Measurements from ENCODE around the gene DCAF11. TPM values are rescaled to one million over a fixed set of nuclear protein-coding genes. Genes with fewer than 3 reads are reported as not detected.

The DCAF11 gene
- total and polyA plus RNA-seq, 2 of the 13 experiments (the other 11 are each of a cell fraction or from before 2014, with no cell fraction given), result 150 to 257 TPM

DNA sequence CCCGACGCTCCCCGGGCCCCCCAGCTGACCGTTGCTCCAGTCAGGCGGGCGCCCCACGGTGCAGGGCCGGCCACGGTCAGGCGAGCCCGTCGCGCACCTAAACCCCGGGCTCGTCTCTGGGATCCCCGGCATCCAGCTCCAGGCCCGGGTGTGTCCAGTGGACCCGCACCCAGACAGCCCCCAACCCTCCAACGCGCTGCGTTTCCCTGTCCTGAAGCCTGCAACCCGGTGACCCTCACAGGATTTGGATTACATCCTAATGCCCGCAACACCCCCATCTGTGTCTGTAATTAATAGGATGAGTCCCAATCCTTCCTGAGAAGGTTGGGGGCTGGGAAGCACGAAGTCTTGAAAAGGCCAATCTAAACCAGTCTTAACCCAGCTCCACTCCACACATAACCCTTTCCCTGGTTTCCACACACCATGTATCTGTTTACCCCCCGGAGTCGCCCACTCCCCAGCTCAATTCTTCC is 32.8 kb upstream of the DCAF11 start (continued):
- TF ChIP-seq ZNF563 (CRISPR knock-in tag; IDR thresholded peaks at IDR 0.05), result no peak
- no peak for TF ChIP-seq SP2 (CRISPR knock-in tag; IDR thresholded peaks at IDR 0.05)
- TF ChIP-seq ZNF569 (CRISPR knock-in tag; IDR thresholded peaks at IDR 0.05; ENCODE audit: borderline replicate concordance), result no peak
- TF ChIP-seq, protein P1, sequence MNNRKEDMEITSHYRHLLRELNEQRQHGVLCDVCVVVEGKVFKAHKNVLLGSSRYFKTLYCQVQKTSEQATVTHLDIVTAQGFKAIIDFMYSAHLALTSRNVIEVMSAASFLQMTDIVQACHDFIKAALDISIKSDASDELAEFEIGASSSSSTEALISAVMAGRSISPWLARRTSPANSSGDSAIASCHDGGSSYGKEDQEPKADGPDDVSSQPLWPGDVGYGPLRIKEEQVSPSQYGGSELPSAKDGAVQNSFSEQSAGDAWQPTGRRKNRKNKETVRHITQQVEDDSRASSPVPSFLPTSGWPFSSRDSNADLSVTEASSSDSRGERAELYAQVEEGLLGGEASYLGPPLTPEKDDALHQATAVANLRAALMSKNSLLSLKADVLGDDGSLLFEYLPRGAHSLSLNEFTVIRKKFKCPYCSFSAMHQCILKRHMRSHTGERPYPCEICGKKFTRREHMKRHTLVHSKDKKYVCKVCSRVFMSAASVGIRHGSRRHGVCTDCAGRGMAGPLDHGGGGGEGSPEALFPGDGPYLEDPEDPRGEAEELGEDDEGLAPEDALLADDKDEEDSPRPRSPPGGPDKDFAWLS (CRISPR knock-in tag; IDR thresholded peaks at IDR 0.05; ENCODE audit: borderline replicate concordance), result no peak
- no peak for TF ChIP-seq SMAD3 (CRISPR knock-in tag; IDR thresholded peaks at IDR 0.05)
- TF ChIP-seq ESRRA (CRISPR knock-in tag; IDR thresholded peaks at IDR 0.05; ENCODE audit: low read depth), result no peak
- TF ChIP-seq, protein P2, sequence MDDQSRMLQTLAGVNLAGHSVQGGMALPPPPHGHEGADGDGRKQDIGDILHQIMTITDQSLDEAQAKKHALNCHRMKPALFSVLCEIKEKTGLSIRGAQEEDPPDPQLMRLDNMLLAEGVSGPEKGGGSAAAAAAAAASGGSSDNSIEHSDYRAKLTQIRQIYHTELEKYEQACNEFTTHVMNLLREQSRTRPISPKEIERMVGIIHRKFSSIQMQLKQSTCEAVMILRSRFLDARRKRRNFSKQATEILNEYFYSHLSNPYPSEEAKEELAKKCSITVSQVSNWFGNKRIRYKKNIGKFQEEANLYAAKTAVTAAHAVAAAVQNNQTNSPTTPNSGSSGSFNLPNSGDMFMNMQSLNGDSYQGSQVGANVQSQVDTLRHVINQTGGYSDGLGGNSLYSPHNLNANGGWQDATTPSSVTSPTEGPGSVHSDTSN (CRISPR knock-in tag; IDR thresholded peaks at IDR 0.05; ENCODE audit: borderline replicate concordance), result no peak
- TF ChIP-seq, protein P3, sequence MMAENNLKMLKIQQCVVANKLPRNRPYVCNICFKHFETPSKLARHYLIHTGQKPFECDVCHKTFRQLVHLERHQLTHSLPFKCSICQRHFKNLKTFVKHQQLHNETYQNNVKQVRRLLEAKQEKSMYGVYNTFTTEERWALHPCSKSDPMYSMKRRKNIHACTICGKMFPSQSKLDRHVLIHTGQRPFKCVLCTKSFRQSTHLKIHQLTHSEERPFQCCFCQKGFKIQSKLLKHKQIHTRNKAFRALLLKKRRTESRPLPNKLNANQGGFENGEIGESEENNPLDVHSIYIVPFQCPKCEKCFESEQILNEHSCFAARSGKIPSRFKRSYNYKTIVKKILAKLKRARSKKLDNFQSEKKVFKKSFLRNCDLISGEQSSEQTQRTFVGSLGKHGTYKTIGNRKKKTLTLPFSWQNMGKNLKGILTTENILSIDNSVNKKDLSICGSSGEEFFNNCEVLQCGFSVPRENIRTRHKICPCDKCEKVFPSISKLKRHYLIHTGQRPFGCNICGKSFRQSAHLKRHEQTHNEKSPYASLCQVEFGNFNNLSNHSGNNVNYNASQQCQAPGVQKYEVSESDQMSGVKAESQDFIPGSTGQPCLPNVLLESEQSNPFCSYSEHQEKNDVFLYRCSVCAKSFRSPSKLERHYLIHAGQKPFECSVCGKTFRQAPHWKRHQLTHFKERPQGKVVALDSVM (CRISPR knock-in tag; IDR thresholded peaks at IDR 0.05), result no peak
- 0 out of 2 replicates have a peak, but pooled peaks have one; percentile 16 for TF ChIP-seq GFI1 (CRISPR knock-in tag; IDR thresholded peaks at IDR 0.05; ENCODE audit: borderline replicate concordance)
- TF ChIP-seq ZBTB7B (CRISPR knock-in tag; IDR thresholded peaks at IDR 0.05), result peak; percentile 14
- TF ChIP-seq ZNF264 (CRISPR knock-in tag; IDR thresholded peaks at IDR 0.05), result no peak
- no peak for TF ChIP-seq ZFP37 (CRISPR knock-in tag; IDR thresholded peaks at IDR 0.05; ENCODE audit: borderline replicate concordance)
- TF ChIP-seq, protein P4, sequence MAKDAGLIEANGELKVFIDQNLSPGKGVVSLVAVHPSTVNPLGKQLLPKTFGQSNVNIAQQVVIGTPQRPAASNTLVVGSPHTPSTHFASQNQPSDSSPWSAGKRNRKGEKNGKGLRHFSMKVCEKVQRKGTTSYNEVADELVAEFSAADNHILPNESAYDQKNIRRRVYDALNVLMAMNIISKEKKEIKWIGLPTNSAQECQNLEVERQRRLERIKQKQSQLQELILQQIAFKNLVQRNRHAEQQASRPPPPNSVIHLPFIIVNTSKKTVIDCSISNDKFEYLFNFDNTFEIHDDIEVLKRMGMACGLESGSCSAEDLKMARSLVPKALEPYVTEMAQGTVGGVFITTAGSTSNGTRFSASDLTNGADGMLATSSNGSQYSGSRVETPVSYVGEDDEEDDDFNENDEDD (CRISPR knock-in tag; IDR thresholded peaks at IDR 0.05; ENCODE audit: borderline replicate concordance), result peak; percentile 16; the same call in 1 of the 2 replicates
- TF ChIP-seq, protein P5, sequence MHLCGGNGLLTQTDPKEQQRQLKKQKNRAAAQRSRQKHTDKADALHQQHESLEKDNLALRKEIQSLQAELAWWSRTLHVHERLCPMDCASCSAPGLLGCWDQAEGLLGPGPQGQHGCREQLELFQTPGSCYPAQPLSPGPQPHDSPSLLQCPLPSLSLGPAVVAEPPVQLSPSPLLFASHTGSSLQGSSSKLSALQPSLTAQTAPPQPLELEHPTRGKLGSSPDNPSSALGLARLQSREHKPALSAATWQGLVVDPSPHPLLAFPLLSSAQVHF (CRISPR knock-in tag; IDR thresholded peaks at IDR 0.05), result 0 out of 2 replicates have a peak, but pooled peaks have one; percentile 25
- no peak for TF ChIP-seq CBX2 (IDR thresholded peaks at IDR 0.05; ENCODE audit: low read depth, low read length)
- TF ChIP-seq CBX2 (CRISPR knock-in tag; IDR thresholded peaks at IDR 0.05; ENCODE audit: low read depth), result no peak; the same call in 1 of the 2 replicates
- TF ChIP-seq, protein P6, sequence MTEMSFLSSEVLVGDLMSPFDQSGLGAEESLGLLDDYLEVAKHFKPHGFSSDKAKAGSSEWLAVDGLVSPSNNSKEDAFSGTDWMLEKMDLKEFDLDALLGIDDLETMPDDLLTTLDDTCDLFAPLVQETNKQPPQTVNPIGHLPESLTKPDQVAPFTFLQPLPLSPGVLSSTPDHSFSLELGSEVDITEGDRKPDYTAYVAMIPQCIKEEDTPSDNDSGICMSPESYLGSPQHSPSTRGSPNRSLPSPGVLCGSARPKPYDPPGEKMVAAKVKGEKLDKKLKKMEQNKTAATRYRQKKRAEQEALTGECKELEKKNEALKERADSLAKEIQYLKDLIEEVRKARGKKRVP (CRISPR knock-in tag; IDR thresholded peaks at IDR 0.05), result no peak
- TF ChIP-seq RFX3 (CRISPR knock-in tag; IDR thresholded peaks at IDR 0.05), result no peak
- TF ChIP-seq ZFP36 (IDR thresholded peaks at IDR 0.05; ENCODE audit: borderline replicate concordance, low read depth, low read length, partially characterized antibody), result no peak
- TF ChIP-seq, protein P7, sequence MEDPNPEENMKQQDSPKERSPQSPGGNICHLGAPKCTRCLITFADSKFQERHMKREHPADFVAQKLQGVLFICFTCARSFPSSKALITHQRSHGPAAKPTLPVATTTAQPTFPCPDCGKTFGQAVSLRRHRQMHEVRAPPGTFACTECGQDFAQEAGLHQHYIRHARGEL (CRISPR knock-in tag; IDR thresholded peaks at IDR 0.05), result no peak
- TF ChIP-seq ZNF878 (CRISPR knock-in tag; IDR thresholded peaks at IDR 0.05), result no peak
- no peak for TF ChIP-seq ONECUT2 (CRISPR knock-in tag; IDR thresholded peaks at IDR 0.05)
